ENCODE results near the gene MGARP.

DNA sequence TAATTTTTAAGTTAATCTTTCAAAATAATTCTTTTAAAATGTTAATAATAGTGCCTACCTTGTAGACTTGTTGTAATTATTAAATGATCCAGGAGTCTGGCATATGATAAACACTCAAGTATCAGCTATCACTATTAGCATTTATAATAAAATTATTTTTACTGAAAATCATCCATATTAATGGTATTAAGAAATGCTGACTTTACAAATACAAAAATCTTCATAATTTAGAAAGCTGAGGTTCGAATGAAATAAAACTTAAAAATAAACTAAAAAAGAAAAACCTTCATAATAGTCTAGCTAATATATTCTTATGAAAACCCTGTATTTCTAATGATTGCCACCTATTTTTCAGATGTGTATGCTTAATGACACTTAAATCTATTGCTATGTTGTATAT, 5.2 kb downstream of the MGARP start:
- TF ChIP-seq, protein P1, sequence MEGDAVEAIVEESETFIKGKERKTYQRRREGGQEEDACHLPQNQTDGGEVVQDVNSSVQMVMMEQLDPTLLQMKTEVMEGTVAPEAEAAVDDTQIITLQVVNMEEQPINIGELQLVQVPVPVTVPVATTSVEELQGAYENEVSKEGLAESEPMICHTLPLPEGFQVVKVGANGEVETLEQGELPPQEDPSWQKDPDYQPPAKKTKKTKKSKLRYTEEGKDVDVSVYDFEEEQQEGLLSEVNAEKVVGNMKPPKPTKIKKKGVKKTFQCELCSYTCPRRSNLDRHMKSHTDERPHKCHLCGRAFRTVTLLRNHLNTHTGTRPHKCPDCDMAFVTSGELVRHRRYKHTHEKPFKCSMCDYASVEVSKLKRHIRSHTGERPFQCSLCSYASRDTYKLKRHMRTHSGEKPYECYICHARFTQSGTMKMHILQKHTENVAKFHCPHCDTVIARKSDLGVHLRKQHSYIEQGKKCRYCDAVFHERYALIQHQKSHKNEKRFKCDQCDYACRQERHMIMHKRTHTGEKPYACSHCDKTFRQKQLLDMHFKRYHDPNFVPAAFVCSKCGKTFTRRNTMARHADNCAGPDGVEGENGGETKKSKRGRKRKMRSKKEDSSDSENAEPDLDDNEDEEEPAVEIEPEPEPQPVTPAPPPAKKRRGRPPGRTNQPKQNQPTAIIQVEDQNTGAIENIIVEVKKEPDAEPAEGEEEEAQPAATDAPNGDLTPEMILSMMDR (IDR thresholded peaks at IDR 0.05; ENCODE audit: insufficient read depth, low read depth, low read length), result no peak
- no peak for TF ChIP-seq EZH2 (IDR thresholded peaks at IDR 0.05; ENCODE audit: insufficient read depth, low read length)
